Panc1 (cell line): Measurements from ENCODE around the gene RELA. TPM values are rescaled to one million over a fixed set of nuclear protein-coding genes. Genes with fewer than 3 reads are reported as not detected.

Source experiments
- ATAC-seq: fragments of 200-7000 bp; cut with Tn5 transposase; 2 replicates; pipeline ENCODE4 v1.9.1; 2020; ENCODE audit warnings: mild to moderate bottlenecking, moderate library complexity
- BruUV-seq: library from RNA; stranded (reverse); fragments of 400-500 nt; replicated peaks from 2 replicates; lab custom pipeline; 2021; lab: Mats Ljungman, UMichigan
- CTCF ChIA-PET: fragments of 300-600 bp; sonication (Branson Sonifier 250); formaldehyde crosslinking; loops from one replicate; lab custom pipeline; 2022; ENCODE audit warnings: antibody characterized with exemption; lab: Charles Lee
- POLR2A ChIA-PET: fragments of 300-600 bp; sonication (Branson Sonifier 250); formaldehyde crosslinking; loops from one replicate; lab custom pipeline; 2022; ENCODE audit warnings: antibody characterized with exemption; lab: Charles Lee
- DNase-seq: peaks from one replicate; pipeline ENCODE4 v3.0.0-alpha.2; 2010; ENCODE audit warnings: low read depth, low spot score
- H3K27ac ChIP-seq: 2 replicates; pipeline ENCODE4 v1.5.1; 2011; ENCODE audit warnings: mild to moderate bottlenecking, low read length, inconsistent platforms
- H3K27me3 ChIP-seq: fragments of 200-500 bp; sonication (Bioruptor generic); 2 replicates; pipeline ENCODE4 v1.6.0; 2014; ENCODE audit warnings: low read length, inconsistent platforms; ENCODE audit not compliant: control insufficient read depth, insufficient read depth
- H3K36me3 ChIP-seq: fragments of 200-500 bp; sonication (Bioruptor generic); 2 replicates; pipeline ENCODE4 v1.5.1; 2014; ENCODE audit warnings: inconsistent platforms, mild to moderate bottlenecking, low read length, moderate library complexity; ENCODE audit not compliant: control insufficient read depth, insufficient read depth
- H3K4me1 ChIP-seq: 2 replicates; pipeline ENCODE4 v1.5.1; 2011; ENCODE audit warnings: inconsistent platforms, mild to moderate bottlenecking, low read length, moderate library complexity; ENCODE audit not compliant: control insufficient read depth, insufficient read depth
- H3K4me3 ChIP-seq, 2 experiments: 2 replicates each; pipeline ENCODE4 v1.5.1; 2011 to 2012; ENCODE audit warnings: low read depth in 2 of 2, low read length in 2 of 2, mild to moderate bottlenecking in 2 of 2, inconsistent platforms in 1 of 2, moderate library complexity in 1 of 2
- H3K9me3 ChIP-seq: fragments of 200-500 bp; sonication (Bioruptor generic); 2 replicates; pipeline ENCODE4 v1.5.1; 2014; ENCODE audit warnings: low read depth, mild to moderate bottlenecking, inconsistent platforms, low read length, moderate library complexity; ENCODE audit not compliant: control insufficient read depth, insufficient read depth
- POLR2AphosphoS5 ChIP-seq: IDR thresholded peaks from 2 replicates; pipeline ENCODE4 v1.6.1; 2012; ENCODE audit warnings: mild to moderate bottlenecking, low read depth, low read length, moderate library complexity
- REST ChIP-seq, 2 experiments: IDR thresholded peaks; 2 replicates each; pipeline ENCODE4 v1.6.1; 2011 to 2012; ENCODE audit warnings: low read depth in 2 of 2, control low read depth in 1 of 2, low read length in 1 of 2, mild to moderate bottlenecking in 1 of 2, moderate library complexity in 1 of 2; ENCODE audit not compliant: insufficient read depth in 1 of 2
- SIN3A ChIP-seq: IDR thresholded peaks from 2 replicates; pipeline ENCODE4 v1.6.1; 2012; ENCODE audit warnings: low read depth, mild to moderate bottlenecking, low read length, moderate library complexity, borderline replicate concordance; ENCODE audit not compliant: insufficient read depth
- in situ Hi-C: cut with HindIII; loops from 2 replicates; pipeline ENCODE4 v1.10.0; 2016; ENCODE audit warnings: low sequenced_read_pairs, low pct_unique_long_range_greater_than_20kb
- intact Hi-C: fragments of 100-400 bp; cut with micrococcal nuclease; formaldehyde crosslinking; loops from one replicate; pipeline ENCODE4 v1.10.0; 2022; ENCODE audit not compliant: unreplicated experiment
- total RNA-seq: library from RNA; stranded (reverse); gene quantifications from one replicate; pipeline ENCODE4 v1.2.1, GENCODE V29; 2021; ENCODE audit not compliant: unreplicated experiment

RELA gene
- total RNA-seq, 1 experiment from 2014 or later: 141 TPM

GRCh38 chr11:65627202-65627601 lies 35.5 kb downstream of the RELA start:
- ATAC-seq: no peak

GRCh38 chr11:65625628-65626342 lies 36.9 kb downstream of the RELA start:
- DNase-seq (no peak), ATAC-seq (peak; percentile 80)
- Histone ChIP-seq H3K4me3 (no peak overlapping the region), H3K27ac (no peak overlapping the region), H3K36me3 (peaks cover 14% of the 10 kb centered on the region), H3K9me3 (no peaks in the 10 kb centered on the region), H3K4me1 (no peaks in the 10 kb centered on the region), H3K27me3 (no peaks in the 10 kb centered on the region)
- ChIA-PET POLR2A (no interaction called here), CTCF (interaction anchor here (0.6 to 1.1 kb wide), 2 partner anchors 38 to 54 kb away, joined by 3 read pairs; no protein-coding TSS in a partner anchor)
- in situ Hi-C loops: no loop called here
- TF ChIP-seq REST (IDR thresholded peaks at IDR 0.05; ENCODE audit: insufficient read depth in 1 of 2, low read depth in 2 of 2, low read length in 1 of 2): no peak
- TF ChIP-seq POLR2AphosphoS5: 0 out of 2 replicates have a peak, but pooled peaks have one; percentile 2
- TF ChIP-seq SIN3A: no peak
- BruUV-seq: no TSS peak
- intact Hi-C loops: no loop called here

More at GRCh38 chr11:65627202-65627601, 35.5 kb downstream of the RELA start:
- intact Hi-C loops: no loop called here
- ChIA-PET CTCF (no interaction called here), POLR2A (interaction anchor here (1.6 kb wide), 1 partner anchor 11 kb away, joined by 3 read pairs; the partner anchor contains the start of gene SIPA1)
- no TSS peak for BruUV-seq
- no peak for DNase-seq
- in situ Hi-C loops: no loop called here
- Histone ChIP-seq H3K4me1 (no peaks in the 10 kb centered on the region), H3K27me3 (no peaks in the 10 kb centered on the region), H3K36me3 (peaks cover 14% of the 10 kb centered on the region), H3K4me3 (no peak overlapping the region), H3K9me3 (no peaks in the 10 kb centered on the region), H3K27ac (no peak overlapping the region)
- TF ChIP-seq REST (IDR thresholded peaks at IDR 0.05; ENCODE audit: insufficient read depth in 1 of 2, low read depth in 2 of 2, low read length in 1 of 2) (no peak), POLR2AphosphoS5 (no peak), SIN3A (no peak)
